Stimulated activated naive CD4-positive, alpha-beta T cell (primary cell): ENCODE data around the gene RALY.

Source experiments
- DNase-seq, 6 experiments: peaks; one replicate each; lab custom pipeline; 2025; lab: John Stamatoyannopoulos, UW

Gene RALY

GRCh38 chr20:33993576-33994221 lies at the start of gene RALY:
Gene RALY, plus strand, starts transcription at chr20:33993911. Its CDS starts 78,164 bp downstream, at chr20:34072075.
- peak in 5 of 6 experiments; percentile 76 to 100 (median 97) for DNase-seq

GRCh38 chr20:33944914-33945313 lies 48.8 kb upstream of the RALY start:
- no peak for DNase-seq

DNA sequence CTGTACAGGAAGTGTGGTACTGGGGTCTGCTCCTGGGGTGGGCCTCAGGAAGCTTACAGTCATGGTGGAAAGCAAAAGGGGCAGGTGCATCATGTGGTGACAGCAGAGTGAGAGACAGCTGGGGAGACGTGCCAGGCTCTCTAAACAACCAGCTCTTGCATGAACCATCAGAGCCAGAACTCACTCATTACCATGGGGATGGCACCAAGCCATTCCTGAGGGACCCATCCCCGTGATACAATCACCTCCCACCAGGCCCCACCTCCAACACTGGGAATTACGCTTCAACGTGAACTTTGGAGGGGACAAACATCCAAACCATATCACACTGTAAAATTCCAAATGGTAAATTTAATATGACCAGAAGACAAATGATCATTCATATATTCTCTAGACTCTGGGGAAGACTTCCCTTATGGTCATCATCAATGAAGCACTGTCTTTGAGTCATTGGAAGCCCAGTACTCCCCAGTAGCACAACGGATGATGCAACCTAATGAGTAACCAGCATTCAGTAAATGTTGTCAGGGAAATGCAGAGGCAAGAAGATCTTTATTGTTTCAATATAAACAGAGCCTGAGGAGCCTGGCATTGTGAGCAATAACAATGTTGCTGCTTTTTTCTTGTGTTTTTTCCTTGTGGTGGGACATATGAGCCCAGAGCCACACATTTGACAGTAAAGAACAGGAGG lies 48.2 kb upstream of the RALY start:
- DNase-seq, result no peak

GRCh38 chr20:33947709-33948295 lies 45.9 kb upstream of the RALY start:
- DNase-seq, result peak in 4 of 6 experiments; percentile 15 to 29 (median 24)

- no peak for DNase-seq
Observed at GRCh38 chr20:33948480-33948879, 45.2 kb upstream of the RALY start.

DNA sequence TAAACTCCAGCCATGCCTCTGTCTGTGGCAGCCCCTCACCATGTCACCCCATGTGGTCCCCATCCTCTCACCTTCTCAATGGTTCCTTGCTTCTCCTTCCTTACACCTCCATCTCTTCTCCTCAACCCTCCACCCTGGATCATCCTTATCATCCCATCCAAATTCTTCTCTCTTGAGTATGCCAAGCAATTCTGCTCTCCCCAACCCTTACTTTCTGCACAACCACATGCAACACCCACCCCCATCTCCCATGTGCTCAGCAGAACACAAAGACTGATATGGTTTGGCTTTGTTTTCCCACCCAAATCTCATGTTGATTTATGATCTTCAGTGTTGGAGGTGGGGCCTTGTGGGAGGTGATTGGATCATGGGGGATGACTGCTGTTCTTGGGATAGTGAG lies 42.5 kb upstream of the RALY start:
- DNase-seq, result no peak

DNA sequence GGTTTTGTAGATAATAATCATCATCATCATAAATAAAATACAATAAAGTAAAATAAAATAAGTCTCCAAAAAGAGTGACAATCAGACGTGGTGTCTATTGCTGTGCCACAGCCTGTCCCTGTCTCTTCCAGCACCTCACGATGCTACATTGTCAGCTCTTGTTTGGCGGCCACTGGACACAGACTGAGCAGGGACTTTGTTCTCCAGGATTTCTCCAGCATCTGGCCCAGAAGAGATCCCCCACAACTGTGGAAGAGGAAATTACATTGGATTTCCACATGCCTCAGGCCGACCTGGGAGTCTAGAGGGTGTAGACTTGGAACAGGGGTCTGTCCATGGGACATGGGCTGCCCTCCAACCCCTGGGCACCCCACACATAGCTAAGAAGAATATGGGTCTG lies 39.2 kb upstream of the RALY start:
- no peak for DNase-seq

GRCh38 chr20:33963751-33964150 lies 30.0 kb upstream of the RALY start:
- DNase-seq, result no peak

GRCh38 chr20:33964441-33964840 lies 29.3 kb upstream of the RALY start:
- DNase-seq, result no peak

GRCh38 chr20:33967126-33967525 lies 26.6 kb upstream of the RALY start:
- DNase-seq, result no peak

- no peak for DNase-seq
Observed at GRCh38 chr20:33969563-33969962, 24.1 kb upstream of the RALY start.

DNA sequence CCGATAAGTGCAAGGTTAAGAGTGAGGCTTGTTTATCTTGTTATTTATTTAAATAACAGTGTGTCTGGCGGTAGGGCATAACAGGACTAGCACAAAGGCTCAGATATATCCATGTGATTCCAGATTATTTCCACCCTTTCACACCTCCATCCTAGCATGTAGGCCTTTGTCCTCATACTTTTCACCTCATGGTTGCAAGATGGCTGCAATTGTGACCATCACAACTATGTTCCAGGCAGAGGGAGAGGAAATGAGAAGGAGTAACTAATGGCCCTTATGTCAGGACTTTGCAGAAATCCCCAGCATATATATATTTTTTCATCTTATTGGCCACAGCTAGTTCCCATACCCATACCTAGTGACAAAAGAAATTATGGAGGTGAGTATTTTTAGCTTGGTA lies 23.5 kb upstream of the RALY start:
- no peak for DNase-seq

GRCh38 chr20:33971147-33971975 lies 22.4 kb upstream of the RALY start:
- no peak for DNase-seq

- no peak for DNase-seq
Observed at GRCh38 chr20:33976959-33977358, 16.8 kb upstream of the RALY start.

GRCh38 chr20:33977535-33977934 lies 16.2 kb upstream of the RALY start:
- no peak for DNase-seq

GRCh38 chr20:33979094-33979493 lies 14.6 kb upstream of the RALY start:
- DNase-seq, result no peak

GRCh38 chr20:33981347-33981746 lies 12.4 kb upstream of the RALY start:
- DNase-seq, result no peak

GRCh38 chr20:33981964-33982363 lies 11.7 kb upstream of the RALY start:
- no peak for DNase-seq

- no peak for DNase-seq
Observed at GRCh38 chr20:33983371-33983770, 10.3 kb upstream of the RALY start.

- no peak for DNase-seq
Observed at GRCh38 chr20:33984182-33984719, 9.5 kb upstream of the RALY start.

- DNase-seq, result no peak
Observed at GRCh38 chr20:33985280-33985679, 8.4 kb upstream of the RALY start.

DNA sequence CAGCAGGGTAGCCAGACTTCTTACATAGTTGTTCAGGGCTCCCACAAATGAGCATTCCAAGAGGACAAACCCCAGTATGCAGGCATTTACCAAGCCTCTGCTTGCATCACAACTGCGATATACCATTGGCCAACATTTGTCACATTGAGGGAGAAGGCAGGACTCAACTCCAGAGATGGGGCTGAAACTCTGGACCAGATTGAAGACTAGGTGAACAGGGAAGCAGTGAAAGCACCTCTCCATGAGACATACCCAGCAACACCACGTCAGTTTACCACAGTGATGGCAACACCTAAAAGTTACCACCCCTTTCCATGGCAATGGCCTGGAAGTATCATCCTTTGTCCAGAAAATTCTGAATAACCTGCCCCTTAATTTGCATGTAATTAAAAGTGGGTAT lies 7.9 kb upstream of the RALY start:
- DNase-seq, result no peak
